Omental fat pad (tissue), 4 donors: ENCODE data around the gene HIBADH. TPM values are rescaled to one million over a fixed set of nuclear protein-coding genes. Genes with fewer than 3 reads are reported as not detected.

Source experiments
- ATAC-seq: fragments of 150-250 bp; one replicate; pipeline ENCODE4 v1.9.1; 2016; ENCODE audit warnings: mild to moderate bottlenecking, moderate library complexity; ENCODE audit not compliant: low FRiP score
- DNase-seq: peaks from one replicate; pipeline ENCODE4 v3.0.0-alpha.2; 2019; ENCODE audit warnings: low spot score
- CTCF ChIP-seq, 3 donors: fragments of 450-650 bp; IDR thresholded peaks; one replicate each; pipeline ENCODE4 v1.5.1; 2016 to 2017; ENCODE audit warnings: antibody characterized with exemption in 3 of 3, mild to moderate bottlenecking in 3 of 3, moderate library complexity in 2 of 3
- total RNA-seq, 4 donors: library from RNA; depleted of rRNA; stranded (reverse); fragments of >200 nt; gene quantifications; one replicate each; pipeline ENCODE4 v1.1.0, GENCODE V29; 2016

The HIBADH gene
- total RNA-seq, 4 donors from 2014 or later, result 35.9 to 71.5 (median 58.6) TPM

- DNase-seq (no peak), ATAC-seq (no peak)
- TF ChIP-seq CTCF (IDR thresholded peaks at IDR 0.05), result no peak
These were observed 27.0 kb upstream of the HIBADH start for GRCh38 chr7:27689591-27690164.

- no peak for TF ChIP-seq CTCF (IDR thresholded peaks at IDR 0.05)
- DNase-seq (no peak), ATAC-seq (no peak)
These were observed 26.5 kb upstream of the HIBADH start for GRCh38 chr7:27689150-27689549.

GRCh38 chr7:27688646-27689045 lies 26.0 kb upstream of the HIBADH start:
- TF ChIP-seq CTCF (IDR thresholded peaks at IDR 0.05), result no peak
- ATAC-seq (no peak), DNase-seq (no peak)

GRCh38 chr7:27688056-27688455 lies 25.4 kb upstream of the HIBADH start:
- ATAC-seq, result no peak
- no peak for TF ChIP-seq CTCF (IDR thresholded peaks at IDR 0.05)
- no peak for DNase-seq

GRCh38 chr7:27686315-27686714 lies 23.6 kb upstream of the HIBADH start:
- DNase-seq (no peak), ATAC-seq (no peak)
- TF ChIP-seq CTCF (IDR thresholded peaks at IDR 0.05), result no peak

- DNase-seq (no peak), ATAC-seq (no peak)
- TF ChIP-seq CTCF (IDR thresholded peaks at IDR 0.05), result no peak
These were observed 23.2 kb upstream of the HIBADH start for GRCh38 chr7:27685893-27686292.

- ATAC-seq (no peak), DNase-seq (no peak)
- no peak for TF ChIP-seq CTCF (IDR thresholded peaks at IDR 0.05)
These were observed 22.5 kb upstream of the HIBADH start for GRCh38 chr7:27685209-27685608.
